ENCODE measurements around the gene MED12L.

MED12L gene

DNA sequence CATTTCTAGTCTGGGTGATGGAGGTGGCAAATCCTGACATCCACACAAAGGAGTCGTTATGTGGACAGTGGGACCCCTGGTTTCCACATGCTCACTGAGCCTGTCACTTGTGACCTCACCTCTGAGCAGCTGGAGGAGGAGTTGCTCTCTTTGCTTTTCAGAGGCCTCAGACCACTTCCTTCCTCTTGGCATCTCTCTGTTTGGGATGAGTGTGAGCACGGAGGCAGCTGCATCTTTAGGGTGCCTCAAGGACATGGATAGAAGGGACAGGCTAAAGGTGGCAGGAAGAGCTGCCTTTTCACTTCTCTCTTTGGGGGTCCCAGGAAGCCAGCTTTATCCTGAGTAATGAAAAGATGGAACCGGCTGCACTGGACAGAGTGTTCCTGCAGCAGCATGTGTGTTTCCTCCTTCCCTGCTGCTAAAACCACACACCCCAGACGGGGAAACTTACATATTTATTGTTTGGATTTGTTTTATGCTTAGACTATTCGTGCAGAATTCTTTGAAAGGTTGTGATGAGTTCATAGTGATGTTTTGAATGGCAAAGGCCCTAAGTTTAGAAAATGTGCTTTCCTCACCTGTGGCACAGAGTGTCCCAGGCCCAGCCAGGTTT lies 85.8 kb downstream of the MED12L start:
- H3K36me3 Mint-ChIP-seq, result no peaks in the 10 kb centered on the region
- ATAC-seq, result peak; percentile 69
- H3K4me1 Mint-ChIP-seq, result peaks cover 40% of the 10 kb centered on the region
- H3K27ac Mint-ChIP-seq, result peak overlapping the region; percentile 82
- H3K4me3 Mint-ChIP-seq, result peak overlapping the region; percentile 9
- no peaks in the 10 kb centered on the region for H3K27me3 Mint-ChIP-seq
- no peaks in the 10 kb centered on the region for H3K9me3 Mint-ChIP-seq

DNA sequence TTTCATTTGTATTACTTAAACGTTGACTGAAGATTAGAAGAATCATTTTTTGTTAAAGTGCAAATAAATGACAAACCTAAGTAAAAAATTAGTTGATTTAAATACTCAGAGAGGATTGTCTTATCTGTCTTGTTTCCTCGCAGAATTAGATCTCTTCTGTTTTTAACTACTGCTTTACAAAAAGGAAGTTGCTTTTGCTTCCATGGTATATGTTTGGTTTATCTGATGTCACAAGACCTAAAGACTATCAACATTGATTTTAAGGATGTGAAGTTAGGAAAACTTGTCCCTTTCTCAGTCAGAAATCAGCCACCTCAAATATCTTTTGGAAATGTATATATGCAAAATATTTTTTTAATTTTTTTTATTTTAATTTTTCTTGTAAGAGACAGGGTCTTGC lies 88.9 kb downstream of the MED12L start:
- Mint-ChIP-seq H3K4me3 (no peak overlapping the region), H3K9me3 (no peaks in the 10 kb centered on the region), H3K36me3 (no peaks in the 10 kb centered on the region), H3K27ac (no peak overlapping the region), H3K27me3 (no peaks in the 10 kb centered on the region), H3K4me1 (peaks cover 31% of the 10 kb centered on the region)
- ATAC-seq, result no peak

DNA sequence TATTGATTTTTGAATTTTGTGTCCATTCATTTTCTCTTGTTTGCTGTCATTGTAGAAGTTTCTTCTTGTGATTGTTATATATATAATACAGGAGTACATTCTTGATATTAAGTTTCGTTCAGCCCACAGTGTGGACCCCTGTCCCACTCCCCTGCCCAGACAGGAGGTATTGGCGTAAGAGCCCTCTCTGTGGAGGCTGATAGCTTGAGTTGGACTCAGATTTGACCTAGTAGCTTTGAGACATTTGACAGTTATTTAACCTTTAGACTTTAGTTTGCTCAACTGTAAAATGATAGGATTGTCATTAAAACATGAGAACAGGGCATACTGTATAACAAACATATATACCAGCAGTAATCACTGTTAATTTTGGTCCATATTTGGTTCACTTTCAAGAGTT lies 90.5 kb downstream of the MED12L start:
- H3K9me3 Mint-ChIP-seq, result no peaks in the 10 kb centered on the region
- H3K36me3 Mint-ChIP-seq, result no peaks in the 10 kb centered on the region
- H3K4me1 Mint-ChIP-seq, result peaks cover 15% of the 10 kb centered on the region
- H3K27ac Mint-ChIP-seq, result no peak overlapping the region
- no peak for ATAC-seq
- H3K4me3 Mint-ChIP-seq, result no peak overlapping the region
- no peaks in the 10 kb centered on the region for H3K27me3 Mint-ChIP-seq

DNA sequence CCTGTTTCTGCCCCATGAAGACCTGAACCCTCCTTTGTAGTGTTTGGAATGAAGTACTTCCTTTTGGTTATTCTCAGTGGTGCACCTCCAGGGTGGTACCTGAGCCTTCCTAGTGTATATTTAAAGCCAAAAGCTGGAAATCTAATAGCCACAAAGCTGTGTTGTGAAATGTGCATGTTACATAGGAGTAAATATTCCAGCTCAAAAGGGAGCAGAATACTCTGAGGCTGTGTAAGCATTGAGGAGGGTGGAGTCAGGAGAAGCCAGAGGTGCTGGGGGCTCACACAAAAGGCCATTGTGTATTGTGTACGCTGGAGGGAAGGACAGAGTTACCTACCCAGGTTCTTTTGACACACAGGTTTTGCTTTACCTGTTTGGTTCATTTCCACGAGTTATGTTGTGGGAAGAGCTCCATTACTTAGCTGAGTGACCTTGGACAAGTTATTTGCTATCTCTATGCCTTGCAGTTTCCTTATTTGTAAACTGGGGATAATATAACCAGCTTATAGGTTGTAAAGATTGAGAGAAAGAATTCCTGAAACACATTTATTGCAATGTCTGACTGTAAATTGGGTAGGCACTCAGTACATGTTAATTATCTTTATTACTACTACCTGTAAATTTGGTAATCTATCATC lies 92.9 kb downstream of the MED12L start:
- Mint-ChIP-seq H3K4me3 (no peak overlapping the region), H3K27me3 (no peaks in the 10 kb centered on the region), H3K4me1 (no peaks in the 10 kb centered on the region), H3K36me3 (no peaks in the 10 kb centered on the region), H3K27ac (no peak overlapping the region), H3K9me3 (no peaks in the 10 kb centered on the region)
- ATAC-seq, result no peak

DNA sequence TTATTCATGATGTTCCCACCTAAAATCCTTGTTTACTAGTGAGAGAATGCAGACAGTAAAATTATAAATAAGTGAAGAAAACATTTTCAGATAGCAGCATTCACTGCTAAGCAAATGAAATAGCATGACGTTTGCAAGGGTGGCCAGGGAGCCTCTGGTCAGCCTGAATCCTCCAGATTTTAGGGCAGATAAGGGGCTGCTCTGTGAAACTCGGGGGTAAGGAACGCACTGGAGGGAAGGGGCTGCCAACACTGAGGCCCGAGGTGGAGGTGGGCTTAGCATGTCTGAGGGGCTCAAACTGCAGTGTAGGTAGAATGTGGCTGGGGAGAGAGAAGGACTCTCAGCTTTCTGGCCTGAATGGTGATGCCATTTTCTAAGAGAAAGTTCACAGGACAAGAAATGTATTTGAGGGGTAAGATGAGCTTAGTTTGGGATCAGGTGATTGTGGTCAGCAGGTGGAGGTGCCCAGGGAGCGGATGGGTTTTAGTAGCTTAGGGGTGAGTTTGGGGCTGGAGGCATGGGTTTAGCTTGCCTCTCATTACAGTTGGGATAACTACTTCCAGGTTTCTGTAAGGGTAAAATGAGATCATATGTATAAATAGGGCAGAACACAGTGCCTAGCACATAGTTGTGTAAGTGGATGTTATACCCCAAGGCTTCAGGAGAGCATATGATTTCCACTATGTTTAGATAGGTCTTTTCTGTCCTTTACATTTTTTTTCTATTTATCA lies 97.0 kb downstream of the MED12L start:
- Mint-ChIP-seq H3K27ac (no peak overlapping the region), H3K4me3 (no peak overlapping the region), H3K9me3 (no peaks in the 10 kb centered on the region), H3K27me3 (no peaks in the 10 kb centered on the region), H3K36me3 (no peaks in the 10 kb centered on the region), H3K4me1 (no peaks in the 10 kb centered on the region)
- no peak for ATAC-seq

DNA sequence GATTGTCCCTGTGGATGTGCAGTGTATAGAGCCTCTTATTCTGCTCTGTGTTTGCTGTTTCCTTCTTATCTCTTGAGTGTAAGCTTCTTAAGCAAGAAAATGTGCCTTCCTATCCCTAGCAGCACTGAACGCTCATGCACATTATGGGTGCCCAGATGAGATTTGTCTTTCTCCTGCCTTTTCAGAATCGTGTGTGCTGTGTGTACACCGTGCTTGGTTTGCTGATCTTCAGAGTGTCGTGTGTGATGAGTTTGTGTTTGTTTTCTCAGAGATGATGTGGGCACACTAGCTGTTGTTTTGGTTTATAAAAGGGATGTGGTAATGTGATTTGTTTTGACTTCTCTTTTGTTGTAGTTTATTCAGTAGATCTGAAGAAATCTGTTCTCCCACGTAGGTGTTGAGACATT lies 97.8 kb downstream of the MED12L start:
- H3K27me3 Mint-ChIP-seq, result no peaks in the 10 kb centered on the region
- H3K36me3 Mint-ChIP-seq, result no peaks in the 10 kb centered on the region
- no peak overlapping the region for H3K27ac Mint-ChIP-seq
- H3K9me3 Mint-ChIP-seq, result no peaks in the 10 kb centered on the region
- no peaks in the 10 kb centered on the region for H3K4me1 Mint-ChIP-seq
- no peak for ATAC-seq
- H3K4me3 Mint-ChIP-seq, result no peak overlapping the region

DNA sequence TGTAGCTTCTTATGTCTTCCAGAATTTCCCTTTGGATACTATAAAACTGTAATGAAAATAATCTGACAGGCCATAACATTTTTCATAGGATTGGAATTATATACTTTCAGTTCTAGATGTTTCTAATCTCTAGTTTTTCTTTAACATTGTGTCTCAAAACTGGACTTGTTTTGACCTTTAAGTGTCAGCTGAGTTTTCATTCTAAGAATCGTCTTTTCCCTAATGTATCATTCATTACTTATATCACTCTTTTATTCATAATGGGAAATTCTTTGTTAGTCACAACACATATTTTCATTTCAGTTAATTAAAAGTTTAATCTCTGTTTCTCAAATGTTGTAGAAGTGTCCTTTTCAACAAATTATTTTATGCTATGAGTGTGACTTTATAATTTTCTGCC lies 105.6 kb downstream of the MED12L start:
- Mint-ChIP-seq H3K4me3 (no peak overlapping the region), H3K36me3 (no peaks in the 10 kb centered on the region), H3K27me3 (no peaks in the 10 kb centered on the region), H3K27ac (no peak overlapping the region), H3K4me1 (no peaks in the 10 kb centered on the region), H3K9me3 (no peaks in the 10 kb centered on the region)
- no peak for ATAC-seq

DNA sequence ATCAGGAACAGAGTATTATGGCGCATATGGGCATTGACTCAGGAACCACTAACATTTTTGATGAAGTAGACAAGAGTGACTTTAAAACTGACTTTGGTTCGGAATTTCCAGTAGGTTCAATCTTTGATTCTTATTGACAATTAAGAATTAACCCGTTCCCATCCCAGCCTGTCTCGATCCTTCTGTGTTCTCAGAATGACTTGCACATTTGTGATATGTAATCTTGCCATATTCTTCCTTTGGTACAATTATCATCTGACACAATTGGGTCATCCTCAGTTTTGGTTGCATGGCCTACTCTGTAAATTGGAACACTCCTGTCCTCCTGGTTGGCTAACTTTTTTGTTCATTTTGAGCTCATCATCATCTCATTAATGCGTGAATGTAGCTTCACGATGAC lies 107.1 kb downstream of the MED12L start:
- Mint-ChIP-seq H3K4me1 (no peaks in the 10 kb centered on the region), H3K27me3 (no peaks in the 10 kb centered on the region), H3K9me3 (no peaks in the 10 kb centered on the region), H3K27ac (no peak overlapping the region), H3K4me3 (no peak overlapping the region), H3K36me3 (no peaks in the 10 kb centered on the region)
- ATAC-seq, result no peak

DNA sequence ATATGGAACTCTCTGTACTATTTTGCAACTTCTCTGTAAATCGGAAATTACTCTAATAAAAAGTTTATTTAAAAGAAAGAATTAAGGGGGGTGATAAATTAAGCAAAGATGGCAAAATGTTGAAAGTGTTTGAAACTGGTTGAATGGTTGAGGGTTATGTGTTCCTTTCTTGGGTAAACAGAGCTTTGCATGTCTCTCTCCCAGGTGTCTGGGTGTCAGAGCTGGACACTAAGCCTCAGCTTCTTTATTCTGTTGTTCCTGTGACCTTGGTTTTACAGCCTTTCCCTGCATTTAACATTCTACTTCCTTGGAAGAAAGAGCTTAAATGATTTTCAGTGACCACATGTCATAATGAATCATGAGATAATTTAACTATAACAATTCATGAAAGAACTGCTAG lies 110.4 kb downstream of the MED12L start:
- no peak for ATAC-seq
- H3K27ac Mint-ChIP-seq, result no peak overlapping the region
- no peaks in the 10 kb centered on the region for H3K36me3 Mint-ChIP-seq
- H3K27me3 Mint-ChIP-seq, result no peaks in the 10 kb centered on the region
- no peaks in the 10 kb centered on the region for H3K9me3 Mint-ChIP-seq
- H3K4me1 Mint-ChIP-seq, result peaks cover 8% of the 10 kb centered on the region
- H3K4me3 Mint-ChIP-seq, result no peak overlapping the region

DNA sequence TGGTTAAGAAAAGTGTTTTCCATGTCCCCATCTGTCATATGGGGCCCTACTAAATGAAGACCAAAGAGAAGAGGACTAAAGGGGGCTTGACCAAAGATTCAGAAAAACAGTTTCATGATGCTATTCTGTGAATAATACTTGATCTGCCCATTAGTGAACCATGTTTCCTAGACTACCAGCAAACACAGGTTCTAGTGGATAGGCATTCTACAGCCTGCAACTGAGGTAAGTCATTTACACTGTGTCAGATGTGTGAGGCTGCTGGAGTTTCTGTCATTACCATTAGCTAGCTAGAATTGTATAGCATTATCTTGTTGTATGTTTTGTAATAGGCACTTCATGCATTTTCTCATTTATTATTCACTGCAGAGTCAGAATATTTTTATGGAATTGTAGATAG lies 111.0 kb downstream of the MED12L start:
- no peaks in the 10 kb centered on the region for H3K27me3 Mint-ChIP-seq
- no peaks in the 10 kb centered on the region for H3K9me3 Mint-ChIP-seq
- H3K27ac Mint-ChIP-seq, result no peak overlapping the region
- no peaks in the 10 kb centered on the region for H3K36me3 Mint-ChIP-seq
- H3K4me3 Mint-ChIP-seq, result no peak overlapping the region
- peaks cover 8% of the 10 kb centered on the region for H3K4me1 Mint-ChIP-seq
- ATAC-seq, result no peak

DNA sequence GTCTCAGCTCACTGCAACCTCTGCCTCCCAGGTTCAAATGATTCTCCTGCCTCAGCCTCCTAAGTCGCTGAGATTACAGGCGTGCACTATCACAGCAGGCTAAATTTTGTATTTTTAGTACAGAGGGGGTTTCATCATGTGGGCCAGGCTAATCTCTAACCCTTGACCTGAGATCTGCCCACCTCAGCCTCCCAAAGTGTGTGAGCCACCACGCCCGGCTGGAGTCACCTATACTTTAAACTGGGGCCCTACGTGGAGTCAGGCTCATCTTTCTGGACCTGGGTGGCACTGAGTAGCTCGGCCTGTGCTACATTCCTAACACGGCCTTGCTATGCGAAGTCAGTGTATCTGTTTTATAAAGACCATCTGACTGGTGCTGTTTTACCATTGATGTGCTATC lies 111.8 kb downstream of the MED12L start:
- Mint-ChIP-seq H3K9me3 (no peaks in the 10 kb centered on the region), H3K27me3 (no peaks in the 10 kb centered on the region), H3K36me3 (no peaks in the 10 kb centered on the region), H3K4me1 (peaks cover 8% of the 10 kb centered on the region), H3K4me3 (no peak overlapping the region), H3K27ac (no peak overlapping the region)
- ATAC-seq, result no peak

DNA sequence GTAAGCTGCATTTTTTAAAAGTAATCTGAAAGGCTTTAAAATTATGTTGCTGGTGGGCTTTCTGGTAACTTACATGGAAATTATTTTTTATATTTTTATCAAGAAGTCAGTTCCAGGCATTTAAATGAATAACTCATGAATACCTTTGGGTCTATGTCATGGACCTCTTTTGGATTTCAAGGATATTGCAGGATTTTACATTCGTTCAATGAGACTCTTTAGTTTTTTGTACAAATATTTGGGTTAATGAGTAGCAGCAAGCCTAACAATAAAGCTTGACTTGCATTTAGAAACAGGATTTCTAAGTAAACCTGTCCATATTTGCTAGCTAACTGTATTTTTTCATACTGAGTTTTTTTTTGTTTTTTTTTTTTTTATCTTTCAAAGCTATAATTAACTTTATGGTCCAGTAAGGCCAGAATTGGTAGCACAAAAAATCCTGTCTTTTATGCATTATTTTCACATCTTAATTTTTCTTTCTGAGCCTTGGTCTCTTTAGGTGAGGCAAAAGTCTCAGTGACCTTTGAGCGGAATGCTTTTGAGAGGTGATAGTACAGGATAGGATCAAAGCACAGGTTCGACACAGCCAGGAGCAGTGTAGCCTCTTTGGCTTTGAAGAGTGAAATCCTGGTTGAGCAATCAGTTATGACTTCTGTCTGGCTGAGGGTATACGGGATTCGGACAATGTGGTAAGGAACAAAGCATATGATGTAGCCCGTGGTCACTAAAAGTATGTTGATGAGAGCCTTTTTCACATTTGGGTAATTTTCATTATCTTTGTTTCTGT lies 112.7 kb downstream of the MED12L start:
- Mint-ChIP-seq H3K36me3 (no peaks in the 10 kb centered on the region), H3K27ac (no peak overlapping the region), H3K4me1 (peaks cover 8% of the 10 kb centered on the region), H3K4me3 (no peak overlapping the region), H3K9me3 (no peaks in the 10 kb centered on the region), H3K27me3 (no peaks in the 10 kb centered on the region)
- no peak for ATAC-seq

DNA sequence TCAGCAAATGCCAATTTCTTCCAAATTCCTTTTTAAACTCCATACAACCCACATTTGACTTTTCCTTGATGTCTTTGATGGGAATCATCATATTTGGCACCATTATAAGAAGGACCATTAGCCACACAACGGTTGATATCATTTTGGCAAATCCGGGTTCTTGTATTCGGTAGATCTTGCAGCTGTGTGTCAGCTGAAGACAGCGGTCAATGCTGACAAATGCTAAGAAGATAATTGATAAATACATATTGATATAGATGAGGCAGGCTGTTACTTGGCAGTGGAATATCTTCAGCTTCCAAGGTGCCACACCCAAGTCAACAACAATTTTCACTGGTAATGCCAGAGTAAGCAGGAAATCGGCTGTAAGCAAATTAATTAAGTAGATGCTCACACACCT lies 113.4 kb downstream of the MED12L start:
- H3K9me3 Mint-ChIP-seq, result no peaks in the 10 kb centered on the region
- no peak for ATAC-seq
- H3K27ac Mint-ChIP-seq, result no peak overlapping the region
- no peaks in the 10 kb centered on the region for H3K27me3 Mint-ChIP-seq
- H3K4me1 Mint-ChIP-seq, result peaks cover 8% of the 10 kb centered on the region
- no peaks in the 10 kb centered on the region for H3K36me3 Mint-ChIP-seq
- H3K4me3 Mint-ChIP-seq, result no peak overlapping the region

DNA sequence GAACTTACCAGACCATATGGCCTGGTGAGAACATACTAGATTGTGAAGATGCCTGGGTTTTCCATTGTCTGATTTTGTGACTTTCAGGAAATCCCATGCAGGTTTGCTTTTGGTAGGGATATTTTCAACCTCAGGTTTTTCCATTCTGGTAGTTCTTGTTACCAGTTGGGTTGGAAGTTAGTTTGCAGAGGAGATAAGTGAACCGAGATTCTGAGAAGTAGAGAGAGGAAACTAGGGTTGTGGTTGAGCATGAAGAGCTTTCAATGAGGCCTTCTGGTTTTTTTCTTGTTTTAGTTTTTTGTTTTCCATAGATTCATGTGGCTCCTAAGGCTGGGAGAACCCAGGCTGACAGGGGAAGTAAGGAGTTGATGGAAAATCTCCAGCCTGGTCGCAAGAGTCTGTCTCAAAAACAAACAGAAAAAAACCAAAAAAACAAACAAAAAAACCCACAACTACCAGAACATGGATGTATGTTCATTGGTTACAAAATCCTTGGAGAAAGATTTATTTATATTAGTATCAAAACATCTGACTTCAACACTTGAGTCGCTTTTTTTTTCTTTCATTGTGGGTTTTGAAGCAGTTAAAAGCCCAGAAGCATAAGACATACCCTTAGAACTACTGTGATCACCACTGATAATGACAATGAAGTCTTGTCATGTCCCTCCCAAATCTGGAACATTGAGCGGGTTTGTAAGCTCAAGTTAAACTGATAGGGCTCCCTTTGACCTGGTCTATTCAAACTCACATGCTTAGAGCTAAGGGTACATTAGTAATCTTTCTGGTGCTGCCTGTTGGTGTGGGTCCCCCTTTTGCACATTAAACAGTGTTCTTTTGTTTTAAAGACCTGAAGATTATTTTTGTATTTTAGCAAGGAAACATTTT lies 114.3 kb downstream of the MED12L start:
- H3K4me3 Mint-ChIP-seq, result no peak overlapping the region
- H3K27ac Mint-ChIP-seq, result peak overlapping the region; percentile 4
- H3K9me3 Mint-ChIP-seq, result no peaks in the 10 kb centered on the region
- no peaks in the 10 kb centered on the region for H3K36me3 Mint-ChIP-seq
- H3K4me1 Mint-ChIP-seq, result peaks cover 8% of the 10 kb centered on the region
- ATAC-seq, result no peak
- no peaks in the 10 kb centered on the region for H3K27me3 Mint-ChIP-seq

DNA sequence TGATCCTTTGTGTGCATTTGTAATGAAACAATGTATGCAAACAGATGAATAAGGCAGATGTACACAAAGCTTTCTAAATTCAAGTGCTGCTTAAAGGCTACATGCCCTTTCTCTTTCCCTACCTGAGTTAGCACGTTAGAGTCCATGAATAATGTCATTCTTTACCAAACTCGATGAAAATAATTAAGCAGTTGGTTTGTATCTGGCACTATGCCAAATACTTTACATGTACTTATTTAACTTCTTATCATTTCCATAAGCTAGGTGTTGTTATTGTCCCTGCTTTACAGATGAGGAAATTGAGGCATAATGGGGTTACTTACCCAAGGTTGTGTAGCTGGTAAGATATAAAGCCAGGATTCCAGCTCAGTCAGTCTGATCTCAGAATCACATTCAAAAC lies 115.1 kb downstream of the MED12L start:
- H3K27me3 Mint-ChIP-seq, result no peaks in the 10 kb centered on the region
- ATAC-seq, result no peak
- H3K4me1 Mint-ChIP-seq, result peaks cover 8% of the 10 kb centered on the region
- no peaks in the 10 kb centered on the region for H3K36me3 Mint-ChIP-seq
- no peak overlapping the region for H3K27ac Mint-ChIP-seq
- no peak overlapping the region for H3K4me3 Mint-ChIP-seq
- H3K9me3 Mint-ChIP-seq, result no peaks in the 10 kb centered on the region

Measured in stimulated activated memory B cell treated with anti-CD40 and anti-IgM and Interleukin-4, amounts not matched to agents 10 μg/mL and 1 μg/mL and 100 μg/mL, for 72 hours (primary cell).